ENCODE measurements around the gene EXOC1L. TPM values are rescaled to one million over a fixed set of nuclear protein-coding genes. Genes with fewer than 3 reads are reported as not detected.
A peak's percentile ranks its signal among the peaks of the same experiment; 100 is the strongest.

EXOC1L gene
- total RNA-seq, 1 donor from 2014 or later: 0.83 TPM

- TF ChIP-seq CTCF (IDR thresholded peaks at IDR 0.05; ENCODE audit: partially characterized antibody, unreplicated experiment): no peak
- H3K36me3 Mint-ChIP-seq (ENCODE audit: unreplicated experiment): peaks cover 4% of the 10 kb centered on the region
- H3K27me3 Mint-ChIP-seq (ENCODE audit: unreplicated experiment): peaks cover 22% of the 10 kb centered on the region
Measured at GRCh38 chr4:55853484-55854046, 34.0 kb downstream of the EXOC1L start, which contains the start of gene EXOC1. TSS of gene EXOC1 (plus strand) at chr4:55853648. CDS start at chr4:55858324, 4,676 bp downstream.

GRCh38 chr4:55854129-55854528 is 34.5 kb downstream of the EXOC1L start:
- DNase-seq: peak; percentile 14
- no peak overlapping the region for H3K4me3 Mint-ChIP-seq (ENCODE audit: unreplicated experiment)
- peaks cover 29% of the 10 kb centered on the region for H3K4me1 Mint-ChIP-seq (ENCODE audit: low read depth, unreplicated experiment)
- H3K27me3 Mint-ChIP-seq (ENCODE audit: unreplicated experiment): peaks cover 19% of the 10 kb centered on the region
- H3K27ac Mint-ChIP-seq (ENCODE audit: unreplicated experiment): no peak overlapping the region
- peaks cover 19% of the 10 kb centered on the region for H3K9me3 Mint-ChIP-seq (ENCODE audit: unreplicated experiment)
- no peak for TF ChIP-seq CTCF (IDR thresholded peaks at IDR 0.05; ENCODE audit: partially characterized antibody, unreplicated experiment)
- peaks cover 4% of the 10 kb centered on the region for H3K36me3 Mint-ChIP-seq (ENCODE audit: unreplicated experiment)

More at GRCh38 chr4:55853484-55854046, 34.0 kb downstream of the EXOC1L start, which contains the start of gene EXOC1:
- H3K4me3 Mint-ChIP-seq (ENCODE audit: unreplicated experiment): peak within 1 kb of the TSS; percentile 5
- H3K9me3 Mint-ChIP-seq (ENCODE audit: unreplicated experiment): peaks cover 19% of the 10 kb centered on the region
- DNase-seq: peak; percentile 99
- peaks cover 30% of the 10 kb centered on the region for H3K4me1 Mint-ChIP-seq (ENCODE audit: low read depth, unreplicated experiment)
- peak within 1 kb of the TSS; percentile 11 for H3K27ac Mint-ChIP-seq (ENCODE audit: unreplicated experiment)

GRCh38 chr4:55857586-55857985 is 38.0 kb downstream of the EXOC1L start:
- H3K27me3 Mint-ChIP-seq (ENCODE audit: unreplicated experiment): peaks cover 1% of the 10 kb centered on the region
- no peak for TF ChIP-seq CTCF (IDR thresholded peaks at IDR 0.05; ENCODE audit: partially characterized antibody, unreplicated experiment)
- no peak for DNase-seq
- H3K4me3 Mint-ChIP-seq (ENCODE audit: unreplicated experiment): no peak overlapping the region
- H3K4me1 Mint-ChIP-seq (ENCODE audit: low read depth, unreplicated experiment): no peaks in the 10 kb centered on the region
- H3K27ac Mint-ChIP-seq (ENCODE audit: unreplicated experiment): no peak overlapping the region
- H3K9me3 Mint-ChIP-seq (ENCODE audit: unreplicated experiment): no peaks in the 10 kb centered on the region
- H3K36me3 Mint-ChIP-seq (ENCODE audit: unreplicated experiment): no peaks in the 10 kb centered on the region

- Mint-ChIP-seq H3K36me3 (ENCODE audit: unreplicated experiment) (no peaks in the 10 kb centered on the region), H3K4me3 (ENCODE audit: unreplicated experiment) (no peak overlapping the region), H3K4me1 (ENCODE audit: low read depth, unreplicated experiment) (no peaks in the 10 kb centered on the region), H3K27ac (ENCODE audit: unreplicated experiment) (no peak overlapping the region), H3K9me3 (ENCODE audit: unreplicated experiment) (no peaks in the 10 kb centered on the region), H3K27me3 (ENCODE audit: unreplicated experiment) (no peaks in the 10 kb centered on the region)
- no peak for DNase-seq
- no peak for TF ChIP-seq CTCF (IDR thresholded peaks at IDR 0.05; ENCODE audit: partially characterized antibody, unreplicated experiment)
Measured at GRCh38 chr4:55859711-55860110, 40.1 kb downstream of the EXOC1L start.

GRCh38 chr4:55864577-55865223 is 45.1 kb downstream of the EXOC1L start:
- DNase-seq: no peak
- peaks cover 7% of the 10 kb centered on the region for H3K4me1 Mint-ChIP-seq (ENCODE audit: low read depth, unreplicated experiment)
- no peaks in the 10 kb centered on the region for H3K27me3 Mint-ChIP-seq (ENCODE audit: unreplicated experiment)
- H3K4me3 Mint-ChIP-seq (ENCODE audit: unreplicated experiment): no peak overlapping the region
- TF ChIP-seq CTCF (IDR thresholded peaks at IDR 0.05; ENCODE audit: partially characterized antibody, unreplicated experiment): no peak
- peaks cover 3% of the 10 kb centered on the region for H3K9me3 Mint-ChIP-seq (ENCODE audit: unreplicated experiment)
- H3K27ac Mint-ChIP-seq (ENCODE audit: unreplicated experiment): no peak overlapping the region
- no peaks in the 10 kb centered on the region for H3K36me3 Mint-ChIP-seq (ENCODE audit: unreplicated experiment)

Data from glutamatergic neuron (in vitro differentiated cells).